ENCODE data around the gene PYROXD2.
"Not testable (repeated sequence)": the region's sequence is repeated elsewhere in the genome, so short reads cannot be mapped to it uniquely, and the experiment has no call there.

The PYROXD2 gene

DNA sequence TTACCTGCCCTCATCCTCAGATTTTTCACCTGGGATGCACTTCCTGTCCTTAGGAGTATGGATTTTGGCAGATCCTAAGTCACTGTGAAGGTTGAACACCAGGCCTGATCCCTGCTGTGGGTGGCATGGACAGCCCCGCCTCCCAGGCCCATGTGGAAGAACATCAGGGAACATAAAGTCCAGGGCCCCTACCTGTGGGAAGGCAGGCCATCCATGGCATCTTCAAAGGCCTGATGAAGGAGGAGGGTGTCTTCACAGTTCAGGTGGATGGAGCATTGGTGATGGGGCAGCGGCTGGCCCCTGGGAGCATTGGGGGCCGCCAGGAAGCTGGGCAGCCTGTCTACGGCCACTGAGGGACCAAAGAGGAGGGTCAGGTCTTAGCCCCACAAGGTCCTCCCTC lies 24.6 kb downstream of the PYROXD2 start:
- no peak for DNase-seq

DNA sequence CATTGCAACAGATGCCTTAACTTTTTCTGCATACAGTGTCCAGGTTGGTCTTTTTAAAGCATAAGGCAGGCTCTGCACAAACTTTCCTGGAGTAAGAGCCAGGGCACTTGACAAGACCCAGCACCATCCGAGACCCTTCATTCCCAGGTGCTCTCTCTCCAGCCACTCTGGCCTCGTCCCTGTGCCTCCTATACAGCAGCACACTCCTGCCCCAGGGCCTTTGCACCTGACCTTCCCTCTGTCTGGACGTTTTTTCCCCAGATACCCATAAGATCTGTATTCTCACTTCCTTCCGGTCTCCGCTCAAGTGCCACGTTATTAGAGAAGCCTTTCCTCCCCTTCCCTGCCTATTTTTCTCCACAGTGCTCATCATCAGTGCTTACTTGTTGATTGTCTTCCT lies 25.6 kb downstream of the PYROXD2 start:
- no peak for DNase-seq

GRCh38 chr10:98388101-98388655 lies 26.8 kb downstream of the PYROXD2 start:
- DNase-seq = no peak

GRCh38 chr10:98384531-98385133 lies 30.4 kb downstream of the PYROXD2 start:
- no peak for DNase-seq

DNA sequence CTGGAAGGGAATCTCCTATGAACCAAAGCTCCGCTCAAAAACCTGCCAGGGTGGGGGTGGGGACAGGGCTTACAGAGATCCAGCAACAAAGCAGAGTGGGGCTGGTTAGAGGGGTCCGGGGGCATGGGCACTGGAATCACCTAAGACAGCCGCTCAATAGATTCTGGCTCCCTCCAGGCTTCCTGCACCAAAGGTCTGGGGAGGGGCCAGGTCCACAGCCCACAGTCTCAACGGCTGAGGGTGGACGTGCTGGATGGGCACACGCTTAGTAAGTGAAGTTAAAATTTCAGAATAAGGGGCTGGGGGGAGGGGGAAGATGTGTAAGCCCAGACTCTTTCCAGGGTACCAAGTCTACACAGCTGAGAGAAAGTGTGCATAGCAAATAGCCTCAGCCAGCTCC lies 31.1 kb downstream of the PYROXD2 start:
- DNase-seq = no peak

GRCh38 chr10:98383134-98383667 lies 31.8 kb downstream of the PYROXD2 start:
- not testable (repeated sequence) for DNase-seq

- DNase-seq = no peak
Observed at GRCh38 chr10:98382691-98383101, 32.3 kb downstream of the PYROXD2 start.

DNA sequence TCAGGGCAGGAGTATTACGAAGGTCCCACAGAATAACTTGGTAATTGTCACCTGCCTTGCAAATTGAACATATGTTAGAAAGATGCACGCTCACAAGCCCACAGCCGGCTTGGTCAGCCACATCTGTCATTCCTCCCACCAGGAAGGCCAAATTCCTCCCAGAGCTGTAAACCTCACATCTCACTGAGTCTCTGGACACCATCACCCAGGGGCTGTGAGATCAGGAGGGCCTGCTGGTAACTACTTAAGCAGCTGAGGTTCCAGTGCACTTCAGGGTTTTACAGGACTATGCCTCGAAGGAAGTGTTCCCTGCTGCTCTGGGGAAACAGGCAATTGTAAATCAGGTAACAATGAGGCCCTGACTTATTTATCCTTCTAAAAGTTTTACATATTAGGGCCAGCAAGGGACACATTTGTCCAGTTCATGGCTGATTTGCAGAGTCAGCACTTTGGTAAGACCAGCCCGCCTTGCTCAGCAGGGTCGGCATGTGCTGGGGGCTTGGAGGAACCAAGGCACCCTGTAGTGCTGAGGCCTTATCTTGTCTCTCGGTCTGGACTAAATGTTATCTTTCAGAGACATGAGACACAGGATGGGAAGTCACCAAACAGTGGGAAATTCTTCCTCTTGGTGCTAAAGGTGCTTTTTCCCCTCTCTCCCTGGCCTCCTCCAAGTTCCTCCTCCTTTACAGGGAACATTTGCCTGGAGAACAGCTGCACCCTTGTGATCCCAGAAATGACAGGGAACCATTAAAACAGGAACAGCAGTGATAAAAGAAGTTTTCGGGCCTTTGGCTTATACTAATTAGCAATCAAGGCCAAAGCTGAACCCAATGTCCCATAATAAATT lies 34.3 kb downstream of the PYROXD2 start:
- no peak for DNase-seq

GRCh38 chr10:98378722-98379121 lies 36.3 kb downstream of the PYROXD2 start:
- no peak for DNase-seq

GRCh38 chr10:98377536-98377935 lies 37.4 kb downstream of the PYROXD2 start:
- DNase-seq = no peak

DNA sequence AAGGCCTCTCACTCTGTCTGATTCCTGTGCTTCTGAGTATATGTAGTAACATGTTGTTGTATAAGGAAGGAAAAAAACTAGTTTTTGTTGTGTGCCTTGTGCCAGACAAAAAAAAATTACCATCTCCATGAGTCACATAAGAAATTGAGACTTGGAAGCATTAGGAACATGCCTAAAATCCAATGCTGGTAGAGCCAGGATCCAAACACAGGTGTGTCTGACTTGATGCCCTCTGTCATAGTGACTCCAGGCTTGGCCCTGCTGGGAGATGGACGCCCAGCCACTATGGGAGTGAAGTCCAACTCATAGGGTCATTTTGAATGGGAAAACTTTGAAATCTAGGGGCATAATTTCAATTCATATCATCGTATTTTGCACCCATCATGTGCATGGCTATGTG lies 38.0 kb downstream of the PYROXD2 start:
- no peak for DNase-seq

- no peak for DNase-seq
Observed at GRCh38 chr10:98376485-98376884, 38.5 kb downstream of the PYROXD2 start.

GRCh38 chr10:98374217-98374985 lies 40.6 kb downstream of the PYROXD2 start:
- peak; percentile 18 for DNase-seq

DNA sequence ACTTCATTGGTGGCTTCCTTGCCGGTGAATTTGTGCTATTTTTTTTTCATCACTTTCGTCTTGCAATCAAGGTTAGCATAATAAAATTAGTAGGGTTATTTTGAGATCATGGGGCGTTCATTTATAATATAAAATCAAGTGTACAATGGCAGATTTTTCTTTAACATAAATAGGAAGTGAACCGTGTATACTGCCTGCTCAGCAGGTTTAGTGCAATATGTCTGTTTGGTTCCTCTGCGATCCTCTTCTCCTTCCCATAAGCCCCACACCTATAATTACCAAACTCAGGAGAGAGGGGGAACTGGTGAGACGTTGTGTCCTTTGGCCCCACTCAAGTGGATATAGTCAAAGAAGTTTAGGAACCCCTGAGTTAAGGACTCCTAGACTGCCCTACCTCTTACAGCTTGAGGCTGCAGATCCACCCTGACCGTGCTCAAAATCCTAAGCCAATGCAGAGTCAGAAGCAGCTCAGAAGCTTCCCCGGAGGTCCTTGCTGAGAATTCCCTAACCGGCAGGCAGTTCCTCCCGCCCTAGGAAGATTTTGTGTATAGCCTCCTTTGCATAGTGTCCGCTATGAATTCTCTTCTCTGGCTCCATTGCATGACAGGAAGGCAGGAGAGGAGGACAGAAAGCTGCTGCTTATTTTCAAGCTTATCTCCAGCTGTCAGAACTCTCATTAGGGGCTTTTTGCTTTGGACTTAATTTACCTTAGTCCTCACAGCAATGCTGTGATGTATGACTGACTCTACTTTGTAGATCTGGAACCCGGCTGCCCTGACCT lies 41.5 kb downstream of the PYROXD2 start:
- DNase-seq = no peak

DNA sequence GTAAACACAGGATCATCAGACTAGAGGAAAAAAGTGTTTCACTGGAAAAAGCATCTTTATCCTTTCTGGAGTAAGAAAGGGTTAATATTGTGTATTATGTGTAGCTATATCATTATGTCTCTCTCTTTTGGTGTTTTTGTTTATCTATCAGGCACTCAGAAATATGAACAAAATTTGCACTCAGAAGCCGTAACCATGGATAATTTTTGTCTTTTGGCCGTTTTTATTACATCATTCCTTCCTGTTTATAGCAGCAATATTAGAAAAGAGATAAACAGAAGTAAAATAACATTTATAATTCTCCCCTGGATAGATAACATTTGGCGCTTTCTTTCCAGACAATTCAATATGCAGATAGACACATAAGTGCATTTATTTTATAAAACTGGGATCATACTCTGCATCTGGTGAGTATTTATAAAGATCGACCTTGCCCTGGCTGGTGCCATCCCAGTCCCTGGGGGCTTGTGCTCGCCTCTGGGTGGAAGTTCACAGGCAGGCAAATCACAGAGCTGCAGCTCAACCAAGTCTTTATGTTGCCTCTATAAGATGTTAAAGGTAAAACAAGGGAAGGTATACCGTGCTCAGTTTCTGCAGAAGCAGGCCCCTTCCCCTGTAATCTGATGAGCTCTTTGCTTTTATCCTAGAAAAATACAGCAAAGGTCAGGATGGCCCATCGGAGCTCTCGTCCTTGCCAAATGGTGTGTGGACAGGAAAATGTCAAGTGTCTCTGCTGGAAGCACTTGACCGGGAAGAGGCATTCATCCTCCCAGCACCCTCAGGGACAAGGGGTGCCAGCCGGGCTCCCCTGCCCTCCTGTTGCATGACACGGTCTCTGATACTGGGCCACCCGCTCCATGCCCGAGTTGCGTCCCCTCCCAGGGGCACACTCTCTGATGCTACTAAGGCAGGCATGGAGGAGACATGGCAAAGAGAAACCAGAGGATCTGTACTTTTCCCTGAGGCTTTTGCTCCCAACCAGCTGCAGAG lies 43.9 kb downstream of the PYROXD2 start:
- no peak for DNase-seq

- DNase-seq = no peak
Observed at GRCh38 chr10:98369801-98370200, 45.2 kb downstream of the PYROXD2 start.

- no peak for DNase-seq
Observed at GRCh38 chr10:98368644-98369043, 46.3 kb downstream of the PYROXD2 start.

DNA sequence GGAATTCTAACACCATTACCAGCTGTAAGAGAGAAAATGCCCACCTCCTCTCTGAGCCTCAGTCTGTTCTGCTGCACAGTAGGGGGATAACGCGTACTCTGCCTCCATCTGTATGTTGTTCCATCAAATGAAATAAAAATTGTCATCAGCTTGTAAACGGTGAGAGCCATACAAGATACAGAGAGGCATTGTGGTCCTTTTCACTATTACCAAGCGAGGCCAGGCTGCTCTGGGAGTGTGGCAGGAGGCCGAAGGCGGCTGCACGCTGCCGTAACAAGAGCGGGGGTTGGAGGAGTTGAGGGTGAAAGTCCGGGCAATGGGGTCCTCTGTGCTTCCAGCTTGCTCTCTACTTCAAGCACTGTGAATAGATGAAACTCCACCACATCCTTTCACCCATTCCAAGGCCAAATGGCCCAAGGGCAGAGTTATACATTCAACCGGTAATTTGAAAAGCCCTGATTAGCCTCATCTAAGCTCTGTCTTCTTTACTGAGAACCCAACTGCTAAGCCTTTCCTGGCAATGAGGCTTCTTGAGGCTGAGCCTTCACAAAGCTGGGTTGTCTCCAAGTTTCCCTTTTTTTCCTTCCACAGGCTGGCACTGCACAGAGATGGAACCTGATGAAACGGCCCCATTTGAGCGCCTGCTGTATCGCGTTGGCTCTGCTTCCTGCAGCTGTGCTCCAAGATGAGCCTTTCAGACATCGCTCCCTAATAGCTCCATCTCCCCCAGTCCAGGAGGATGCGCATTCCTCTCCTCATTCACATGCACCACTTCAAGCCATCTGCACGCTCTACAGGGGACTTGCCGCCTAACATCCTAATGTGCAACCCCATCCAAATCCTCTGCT lies 47.2 kb downstream of the PYROXD2 start:
- no peak for DNase-seq

DNA sequence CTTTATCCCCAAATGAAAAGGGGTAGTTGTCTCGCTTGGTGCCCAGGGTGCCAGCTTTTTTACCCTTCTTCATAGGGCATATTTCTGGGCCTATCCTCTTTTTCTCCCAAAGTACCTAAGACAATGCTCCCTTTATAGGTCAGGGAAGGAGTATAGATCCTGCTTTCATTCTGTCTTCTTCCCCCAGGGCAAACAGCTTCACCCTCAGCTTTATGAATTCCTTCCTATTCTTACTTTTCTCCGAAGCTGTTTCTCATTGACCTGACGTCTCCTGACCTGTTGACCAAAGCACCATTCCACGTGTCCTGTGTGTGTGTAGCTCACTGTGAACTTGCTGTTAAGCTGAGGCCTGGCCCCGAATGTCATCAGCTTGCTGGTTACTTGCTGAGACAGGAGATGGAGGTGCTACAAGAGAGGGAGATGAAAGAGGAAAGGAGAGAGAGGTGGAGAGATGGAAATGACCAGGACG lies 48.9 kb downstream of the PYROXD2 start:
- no peak for DNase-seq

Measured in inflammatory macrophage treated with lipopolysaccharide for 4 hours (primary cell).